GM23338 (cell line): Measurements from ENCODE around the gene TYW1. TPM values are rescaled to one million over a fixed set of nuclear protein-coding genes. Genes with fewer than 3 reads are reported as not detected.
"Not testable (repeated sequence)": the region's sequence is repeated elsewhere in the genome, so short reads cannot be mapped to it uniquely, and the experiment has no call there.

Experiments used
- ATAC-seq: fragments of 200-7000 bp; cut with Tn5 transposase; 3 replicates; pipeline ENCODE4 v1.9.1; 2020
- DNase-seq: peaks from one replicate; pipeline ENCODE4 v3.0.0-alpha.2; 2015; ENCODE audit warnings: low spot score
- H2AFZ ChIP-seq: fragments of 200-600 bp; sonication (generic); 2 replicates; pipeline ENCODE4 v1.8.0; 2016; ENCODE audit warnings: antibody characterized with exemption, mild to moderate bottlenecking, moderate library complexity
- H3F3A ChIP-seq: fragments of 200-600 bp; sonication (generic); replicated peaks from 2 replicates; pipeline ENCODE4 v1.8.0; 2017; ENCODE audit warnings: antibody characterized with exemption, mixed run types, low read depth
- H3K27ac ChIP-seq: fragments of 200-600 bp; sonication (generic); 2 replicates; pipeline ENCODE4 v1.6.1; 2016; ENCODE audit warnings: low read depth
- H3K27me3 ChIP-seq: fragments of 200-600 bp; sonication (generic); 2 replicates; pipeline ENCODE4 v1.8.0; 2016; ENCODE audit warnings: mild to moderate bottlenecking, mixed run types, moderate library complexity; ENCODE audit not compliant: insufficient read depth
- H3K36me3 ChIP-seq: fragments of 200-600 bp; sonication (generic); 2 replicates; pipeline ENCODE4 v1.8.0; 2016; ENCODE audit warnings: mild to moderate bottlenecking; ENCODE audit not compliant: insufficient read depth
- H3K4me1 ChIP-seq: fragments of 200-600 bp; sonication (generic); 2 replicates; pipeline ENCODE4 v1.8.0; 2016; ENCODE audit warnings: mild to moderate bottlenecking, moderate library complexity; ENCODE audit not compliant: insufficient read depth
- H3K4me2 ChIP-seq: fragments of 200-600 bp; sonication (generic); 2 replicates; pipeline ENCODE4 v1.7.1; 2017; ENCODE audit warnings: mixed run types
- H3K4me3 ChIP-seq: fragments of 200-600 bp; sonication (generic); 2 replicates; pipeline ENCODE4 v1.6.1; 2016; ENCODE audit warnings: mixed run types
- H3K79me2 ChIP-seq: fragments of 200-600 bp; sonication (generic); replicated peaks from 2 replicates; pipeline ENCODE4 v1.8.0; 2017; ENCODE audit warnings: mild to moderate bottlenecking; ENCODE audit not compliant: insufficient read depth
- H3K9me2 ChIP-seq: fragments of 200-600 bp; sonication (generic); 2 replicates; pipeline ENCODE4 v1.8.0; 2017; ENCODE audit not compliant: insufficient read depth
- H4K20me1 ChIP-seq: fragments of 200-600 bp; sonication (generic); replicated peaks from 2 replicates; pipeline ENCODE4 v1.8.0; 2017; ENCODE audit warnings: mild to moderate bottlenecking; ENCODE audit not compliant: insufficient read depth
- H3K27ac Mint-ChIP-seq: 2 replicates; pipeline ENCODE4 v1.8.0; 2020; ENCODE audit warnings: inconsistent platforms, mild to moderate bottlenecking, moderate library complexity, mixed read lengths
- H3K27me3 Mint-ChIP-seq: 3 replicates; pipeline ENCODE4 v1.8.0; 2022; ENCODE audit warnings: low read depth, mild to moderate bottlenecking, moderate library complexity, mixed read lengths, inconsistent platforms; ENCODE audit not compliant: insufficient read depth, poor library complexity
- H3K36me3 Mint-ChIP-seq: 3 replicates; pipeline ENCODE4 v1.8.0; 2021; ENCODE audit warnings: low read depth, mild to moderate bottlenecking, inconsistent platforms, moderate library complexity, mixed read lengths
- H3K4me1 Mint-ChIP-seq: 3 replicates; pipeline ENCODE4 v1.8.0; 2020; ENCODE audit warnings: mild to moderate bottlenecking, inconsistent platforms, mixed read lengths
- H3K4me3 Mint-ChIP-seq: 3 replicates; pipeline ENCODE4 v1.8.0; 2021; ENCODE audit warnings: moderate library complexity, mild to moderate bottlenecking, inconsistent platforms, mixed read lengths
- H3K9me3 Mint-ChIP-seq: 3 replicates; pipeline ENCODE4 v1.8.0; 2020; ENCODE audit warnings: moderate library complexity, mild to moderate bottlenecking, inconsistent platforms, mixed read lengths
- CREB1 ChIP-seq: fragments of 250-450 bp; sonication (Bioruptor Pico); IDR thresholded peaks from 2 replicates; pipeline ENCODE4 v1.5.0; 2020; ENCODE audit warnings: low read depth, mild to moderate bottlenecking, moderate library complexity
- polyA plus RNA-seq: library from polyadenylated mRNA; unstranded; fragments of >200 nt; fragmentation: Nextera tagmentation; extraction: Ambion mirVana; gene quantifications from 2 replicates; pipeline ENCODE4 v1.2.1, GENCODE V29; 2016
- total RNA-seq: library from RNA; depleted of rRNA; stranded (reverse); fragments of >200 nt; shearing (Covaris generic); gene quantifications from 2 replicates; pipeline ENCODE4 v1.2.3, GENCODE V29; 2014
- TF ChIP-seq, protein P1 (sequence below), 2 experiments: fragments of 200-600 bp in 1 of 2; sonication (generic) in 1 of 2; conservative IDR thresholded peaks; 2 replicates each; pipeline versions ENCODE4 v1.5.1 to v1.6.1; 2016 to 2017; ENCODE audit warnings: antibody characterized with exemption in 2 of 2, low read depth in 2 of 2, mild to moderate bottlenecking in 2 of 2, moderate library complexity in 1 of 2

TYW1 gene
- total and polyA plus RNA-seq, 2 experiments from 2014 or later, result 15.2 to 18.1 TPM

DNA sequence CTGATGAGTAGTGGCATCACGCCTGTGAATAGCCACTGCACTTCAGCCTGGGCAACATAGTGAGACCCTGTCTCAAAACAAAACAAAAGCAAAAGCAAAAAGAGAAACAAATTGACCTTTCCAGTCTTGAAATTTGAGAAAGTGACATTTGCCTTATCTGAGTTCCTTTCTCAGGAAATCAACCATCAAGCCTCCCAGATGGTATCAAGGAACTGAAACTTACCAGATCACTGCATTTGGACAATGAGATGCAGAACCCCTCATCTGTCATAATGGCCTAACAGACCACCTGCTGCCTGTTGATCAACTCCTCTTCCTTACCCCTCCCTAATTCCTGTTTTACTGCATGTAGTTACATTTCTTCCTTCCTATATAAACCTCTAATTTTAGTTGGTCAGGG lies 16.3 kb upstream of the TYW1 start:
- not testable (repeated sequence) for H3K27ac Mint-ChIP-seq, H4K20me1 ChIP-seq, H3K4me3 ChIP-seq, H2AFZ ChIP-seq, H3K36me3 ChIP-seq, H3K9me2 ChIP-seq, ATAC-seq, H3K4me3 Mint-ChIP-seq, H3K4me2 ChIP-seq, H3K36me3 Mint-ChIP-seq, H3K4me1 ChIP-seq, H3K4me1 Mint-ChIP-seq, H3K79me2 ChIP-seq, H3K27ac ChIP-seq, DNase-seq, H3K27me3 Mint-ChIP-seq, H3K27me3 ChIP-seq, H3F3A ChIP-seq
- H3K9me3 Mint-ChIP-seq, result peaks cover 19% of the 10 kb centered on the region

DNA sequence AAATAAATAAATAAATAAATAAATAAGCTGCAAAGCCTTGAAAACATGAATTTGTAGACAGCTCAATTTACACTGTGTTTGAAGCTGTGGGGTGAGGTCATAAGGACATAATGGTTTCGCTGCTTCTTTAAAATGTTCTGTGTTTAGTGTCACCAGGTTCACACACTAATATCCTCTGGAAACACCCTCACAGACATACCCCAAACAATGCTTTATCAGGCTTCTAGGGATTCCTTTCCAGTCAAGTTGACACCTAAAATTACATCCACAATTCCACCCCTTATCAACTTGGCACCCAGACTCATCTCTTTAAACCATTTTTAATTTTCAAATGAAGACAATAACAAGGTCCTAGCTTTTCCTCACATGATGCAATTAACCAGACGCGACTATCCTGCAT lies 7.1 kb upstream of the TYW1 start:
- not testable (repeated sequence) for H2AFZ ChIP-seq, H3K27me3 Mint-ChIP-seq, H3K36me3 ChIP-seq, H3K4me2 ChIP-seq, H3F3A ChIP-seq, H3K27ac Mint-ChIP-seq, H4K20me1 ChIP-seq, H3K4me3 Mint-ChIP-seq, H3K79me2 ChIP-seq, H3K4me3 ChIP-seq, ATAC-seq, H3K9me3 Mint-ChIP-seq, DNase-seq, H3K4me1 ChIP-seq, H3K27ac ChIP-seq, H3K4me1 Mint-ChIP-seq, H3K27me3 ChIP-seq, H3K9me2 ChIP-seq
- peaks cover 36% of the 10 kb centered on the region; the same call in 2 of the 3 replicates for H3K36me3 Mint-ChIP-seq

DNA sequence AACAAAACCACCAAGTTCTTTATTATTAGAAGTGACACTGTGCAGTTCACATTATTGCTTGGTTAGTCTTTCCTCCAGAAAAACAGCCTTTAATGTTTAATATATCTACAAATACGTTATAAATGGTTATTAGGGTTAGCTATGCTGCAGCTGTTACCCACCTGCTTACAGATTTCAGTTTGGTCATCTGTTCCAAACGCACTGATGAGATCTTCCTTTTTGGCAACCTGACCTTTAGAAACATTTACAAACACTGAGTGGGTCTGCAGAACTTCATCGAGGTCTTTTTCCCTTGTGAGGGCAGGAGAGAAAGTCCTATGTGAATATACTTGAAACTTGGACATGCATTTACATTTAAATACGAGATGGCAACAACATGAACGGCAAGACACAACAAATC lies 2.6 kb upstream of the TYW1 start:
- peaks cover 30% of the 10 kb centered on the region for H3K36me3 Mint-ChIP-seq
- ATAC-seq, H3F3A ChIP-seq, H3K9me2 ChIP-seq, DNase-seq, H3K9me3 Mint-ChIP-seq, H3K36me3 ChIP-seq, H3K4me1 Mint-ChIP-seq, H4K20me1 ChIP-seq, H3K27me3 Mint-ChIP-seq, H3K27me3 ChIP-seq, H2AFZ ChIP-seq, H3K27ac ChIP-seq, H3K4me1 ChIP-seq: not testable (repeated sequence)
- Histone ChIP-seq H3K4me2 (peak overlapping the region; percentile 74), H3K79me2 (peaks cover 20% of the 10 kb centered on the region), H3K4me3 (peak overlapping the region; percentile 66)
- H3K27ac Mint-ChIP-seq, result 0 out of 2 replicates have a peak overlapping the region, but pooled peaks have one; percentile 23
- peak overlapping the region; percentile 91 for H3K4me3 Mint-ChIP-seq

DNA sequence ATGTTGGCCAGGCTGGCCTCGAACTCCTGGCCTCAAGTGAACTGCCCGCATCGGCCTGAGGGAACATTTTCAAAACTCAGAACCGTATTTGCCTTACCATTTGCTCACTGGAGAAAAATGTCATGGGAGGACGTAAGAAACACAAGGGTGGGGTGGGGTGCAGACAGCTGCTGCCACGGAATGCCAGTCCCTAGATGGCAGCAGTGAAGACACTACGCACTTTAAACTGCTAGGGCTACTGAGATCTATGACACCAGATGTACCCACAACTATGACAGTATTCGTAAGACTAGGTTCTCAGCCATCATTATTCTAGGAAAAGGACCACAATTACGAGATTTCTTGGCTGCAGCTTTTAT lies 2.0 kb upstream of the TYW1 start:
- H3K79me2 ChIP-seq, result peaks cover 20% of the 10 kb centered on the region
- H3K36me3 ChIP-seq, H3K4me1 ChIP-seq, H3K4me1 Mint-ChIP-seq, H3K27me3 ChIP-seq, H3K27me3 Mint-ChIP-seq, H2AFZ ChIP-seq, H3K9me3 Mint-ChIP-seq, H3K9me2 ChIP-seq, H3F3A ChIP-seq, H4K20me1 ChIP-seq: not testable (repeated sequence)
- peak; percentile 25 for DNase-seq
- peak overlapping the region; percentile 85; the same call in 1 of the 2 replicates for H3K27ac ChIP-seq
- Mint-ChIP-seq H3K36me3 (peaks cover 34% of the 10 kb centered on the region), H3K4me3 (peak overlapping the region; percentile 91), H3K27ac (peak overlapping the region; percentile 95)
- peak; percentile 35 for ATAC-seq
- TF ChIP-seq CREB1, result peak; percentile 37; the same call in 1 of the 2 replicates
- TF ChIP-seq, protein P1, sequence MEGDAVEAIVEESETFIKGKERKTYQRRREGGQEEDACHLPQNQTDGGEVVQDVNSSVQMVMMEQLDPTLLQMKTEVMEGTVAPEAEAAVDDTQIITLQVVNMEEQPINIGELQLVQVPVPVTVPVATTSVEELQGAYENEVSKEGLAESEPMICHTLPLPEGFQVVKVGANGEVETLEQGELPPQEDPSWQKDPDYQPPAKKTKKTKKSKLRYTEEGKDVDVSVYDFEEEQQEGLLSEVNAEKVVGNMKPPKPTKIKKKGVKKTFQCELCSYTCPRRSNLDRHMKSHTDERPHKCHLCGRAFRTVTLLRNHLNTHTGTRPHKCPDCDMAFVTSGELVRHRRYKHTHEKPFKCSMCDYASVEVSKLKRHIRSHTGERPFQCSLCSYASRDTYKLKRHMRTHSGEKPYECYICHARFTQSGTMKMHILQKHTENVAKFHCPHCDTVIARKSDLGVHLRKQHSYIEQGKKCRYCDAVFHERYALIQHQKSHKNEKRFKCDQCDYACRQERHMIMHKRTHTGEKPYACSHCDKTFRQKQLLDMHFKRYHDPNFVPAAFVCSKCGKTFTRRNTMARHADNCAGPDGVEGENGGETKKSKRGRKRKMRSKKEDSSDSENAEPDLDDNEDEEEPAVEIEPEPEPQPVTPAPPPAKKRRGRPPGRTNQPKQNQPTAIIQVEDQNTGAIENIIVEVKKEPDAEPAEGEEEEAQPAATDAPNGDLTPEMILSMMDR (conservative IDR thresholded peaks at IDR 0.05; ENCODE audit: low read depth in 2 of 2), result peak; percentile 30 to 39; a peak in 2 of 4 replicates
- H3K4me2 ChIP-seq, result peak overlapping the region; percentile 74
- peak overlapping the region; percentile 66 for H3K4me3 ChIP-seq
